ENCODE results near the gene TAS1R3. TPM values are rescaled to one million over a fixed set of nuclear protein-coding genes. Genes with fewer than 3 reads are reported as not detected.

Gene TAS1R3
- total and polyA plus RNA-seq, 4 donors = 0.19 to 0.36 (median 0.33) TPM; not detected in 1

- TF ChIP-seq FOXA2 (IDR thresholded peaks at IDR 0.05) = no peak
- no peak for TF ChIP-seq YY1 (IDR thresholded peaks at IDR 0.05)
- no peak for TF ChIP-seq HNF4G (IDR thresholded peaks at IDR 0.05)
Measured at GRCh38 chr1:1292442-1292779, 38.7 kb upstream of the TAS1R3 start (continued).

GRCh38 chr1:1292851-1293250, 38.2 kb upstream of the TAS1R3 start:
- DNase-seq (ENCODE audit: low spot score) = no peak
- TF ChIP-seq MAX (IDR thresholded peaks at IDR 0.05) (no peak), RAD21 (IDR thresholded peaks at IDR 0.05) (no peak), ZBTB33 (IDR thresholded peaks at IDR 0.05) (no peak), TAF1 (conservative IDR thresholded peaks at IDR 0.05) (no peak), NR2F2 (IDR thresholded peaks at IDR 0.05) (no peak), REST (IDR thresholded peaks at IDR 0.05) (no peak), HNF4A (conservative IDR thresholded peaks at IDR 0.05) (no peak), HNF4G (IDR thresholded peaks at IDR 0.05) (no peak), RXRA (IDR thresholded peaks at IDR 0.05) (no peak), SP1 (IDR thresholded peaks at IDR 0.05) (no peak), EGR1 (IDR thresholded peaks at IDR 0.05; ENCODE audit: low read depth in 2 of 2) (no peak), FOXA2 (IDR thresholded peaks at IDR 0.05) (no peak), JUND (IDR thresholded peaks at IDR 0.05) (no peak), CTCF (IDR thresholded peaks at IDR 0.05; ENCODE audit: low read depth, low read length, missing input control) (no peak), YY1 (IDR thresholded peaks at IDR 0.05) (no peak), FOXA1 (IDR thresholded peaks at IDR 0.05) (no peak), ATF3 (IDR thresholded peaks at IDR 0.05) (no peak)
- Histone ChIP-seq H3K4me3 (ENCODE audit: low read depth in 1 of 3, low read length in 3 of 3) (no peak overlapping the region), H3K9ac (ENCODE audit: low read depth in 1 of 2, low read length in 2 of 2) (no peak overlapping the region), H3K4me1 (ENCODE audit: control insufficient read depth in 4 of 4, insufficient read depth in 4 of 4, low read length in 3 of 4) (peaks cover 0 to 13% (median 7%) of the 10 kb centered on the region in 4 donors), H3K36me3 (ENCODE audit: control insufficient read depth in 4 of 4, insufficient read depth in 3 of 4, low read depth in 1 of 4, low read length in 3 of 4) (peaks cover 0 to 12% (median 2%) of the 10 kb centered on the region in 4 donors), H3K27me3 (ENCODE audit: control insufficient read depth in 4 of 4, insufficient read depth in 4 of 4, low read length in 3 of 4) (no peaks in the 10 kb centered on the region), H3K9me3 (ENCODE audit: control insufficient read depth in 4 of 4, low read length in 3 of 4) (no peaks in the 10 kb centered on the region), H3K27ac (ENCODE audit: low read depth in 1 of 2, low read length in 2 of 2) (no peak overlapping the region)
- 92% methylated on average over 18 of the region's 18 CpGs for WGBS

Data from liver (tissue), 9 donors.